GM23248 (cell line): ENCODE measurements around the gene GPN2. TPM values are rescaled to one million over a fixed set of nuclear protein-coding genes. Genes with fewer than 3 reads are reported as not detected.
A peak's percentile ranks its signal among the peaks of the same experiment; 100 is the strongest.

Source experiments
- DNase-seq: peaks from one replicate; pipeline ENCODE4 v3.0.0-alpha.2; 2015
- H2AFZ ChIP-seq: fragments of 200-600 bp; sonication (generic); 2 replicates; pipeline ENCODE4 v1.6.1; 2016; ENCODE audit warnings: antibody characterized with exemption
- H3F3A ChIP-seq: fragments of 200-600 bp; sonication (generic); 2 replicates; pipeline ENCODE4 v1.6.1; 2016; ENCODE audit warnings: mild to moderate bottlenecking, antibody characterized with exemption, mixed run types; ENCODE audit not compliant: insufficient read depth
- H3K27ac ChIP-seq: fragments of 200-600 bp; sonication (generic); 2 replicates; pipeline ENCODE4 v1.5.1; 2016; ENCODE audit warnings: mild to moderate bottlenecking
- H3K27me3 ChIP-seq: fragments of 200-600 bp; sonication (generic); replicated peaks from 2 replicates; pipeline ENCODE4 v1.6.1; 2016; ENCODE audit warnings: mild to moderate bottlenecking; ENCODE audit not compliant: insufficient read depth
- H3K36me3 ChIP-seq: fragments of 200-600 bp; sonication (generic); 2 replicates; pipeline ENCODE4 v1.6.1; 2016; ENCODE audit warnings: low read depth, mild to moderate bottlenecking
- H3K4me1 ChIP-seq: fragments of 200-600 bp; sonication (generic); 2 replicates; pipeline ENCODE4 v1.6.1; 2016; ENCODE audit warnings: mild to moderate bottlenecking; ENCODE audit not compliant: insufficient read depth
- H3K4me2 ChIP-seq: fragments of 200-600 bp; sonication (generic); one replicate; pipeline ENCODE4 v1.6.1; 2016; ENCODE audit warnings: mild to moderate bottlenecking; ENCODE audit not compliant: unreplicated experiment
- H3K4me3 ChIP-seq: fragments of 200-600 bp; sonication (generic); 2 replicates; pipeline ENCODE4 v1.5.1; 2016; ENCODE audit warnings: mild to moderate bottlenecking
- H3K79me2 ChIP-seq: fragments of 200-600 bp; sonication (generic); 2 replicates; pipeline ENCODE4 v1.6.1; 2016; ENCODE audit warnings: mild to moderate bottlenecking; ENCODE audit not compliant: insufficient read depth
- H3K9ac ChIP-seq: fragments of 200-600 bp; sonication (generic); 2 replicates; pipeline ENCODE4 v1.6.1; 2016; ENCODE audit warnings: mild to moderate bottlenecking
- H3K9me2 ChIP-seq: fragments of 200-600 bp; sonication (generic); 2 replicates; pipeline ENCODE4 v1.6.1; 2016; ENCODE audit warnings: mixed run types, mild to moderate bottlenecking, moderate library complexity; ENCODE audit not compliant: insufficient read depth
- H3K9me3 ChIP-seq: fragments of 200-600 bp; sonication (generic); one replicate; pipeline ENCODE4 v1.6.1; 2017; ENCODE audit warnings: low read depth
- H4K20me1 ChIP-seq: fragments of 200-600 bp; sonication (generic); 2 replicates; pipeline ENCODE4 v1.6.0; 2016; ENCODE audit not compliant: insufficient read depth
- EZH2 ChIP-seq: fragments of 200-600 bp; sonication (generic); IDR thresholded peaks from 2 replicates; pipeline ENCODE4 v1.6.1; 2018; ENCODE audit warnings: antibody characterized with exemption, mild to moderate bottlenecking; ENCODE audit not compliant: insufficient read depth, poor library complexity, severe bottlenecking
- EZH2phosphoT487 ChIP-seq: fragments of 200-600 bp; sonication (generic); IDR thresholded peaks from 2 replicates; pipeline ENCODE4 v1.6.1; 2018; ENCODE audit warnings: antibody characterized with exemption, moderate library complexity, mild to moderate bottlenecking, low read depth; ENCODE audit not compliant: insufficient read depth
- WGBS, 2 experiments: methylation state at CpG; one replicate each; pipeline ENCODE4 v1.1.6; 2015 to 2017; ENCODE audit warnings: low lambda C conversion rate in 2 of 2, low coverage in 1 of 2; ENCODE audit errors: missing lambda C conversion rate in 2 of 2; 5-methylcytosine and 5-hydroxymethylcytosine counted together
- in situ Hi-C: fragments of 300-500 bp; cut with MboI; formaldehyde crosslinking; loops from 2 replicates; pipeline ENCODE4 v1.15.0; 2020
- polyA plus RNA-seq: library from polyadenylated mRNA; unstranded; fragments of >200 nt; fragmentation: Nextera tagmentation; extraction: Ambion mirVana; gene quantifications from 2 replicates; pipeline ENCODE4 v1.2.1, GENCODE V29; 2016
- total RNA-seq: library from RNA; depleted of rRNA; stranded (reverse); fragments of >200 nt; shearing (Covaris generic); gene quantifications from 2 replicates; pipeline ENCODE4 v1.2.3, GENCODE V29; 2014

The GPN2 gene
- total and polyA plus RNA-seq, 2 experiments from 2014 or later, result 11.9 to 27.9 TPM

DNA sequence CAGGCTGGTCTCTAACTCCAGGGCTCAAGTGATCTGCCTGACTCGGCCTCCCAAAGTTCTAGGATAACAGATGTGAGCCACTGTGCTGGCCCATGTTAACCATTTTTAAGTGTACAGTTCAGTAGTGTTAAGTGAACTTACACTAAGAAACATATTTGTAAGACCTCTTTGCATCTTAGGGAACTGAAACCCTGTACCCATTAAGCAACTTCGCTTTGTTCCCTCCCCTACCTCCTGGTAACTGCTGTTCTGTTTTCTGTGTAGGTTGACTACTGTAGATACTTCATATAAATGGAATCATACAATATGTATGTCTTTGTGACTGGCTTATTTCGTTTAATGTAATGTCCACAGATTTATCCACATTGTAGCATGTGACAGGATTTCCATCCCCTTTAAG lies 42.4 kb upstream of the GPN2 start:
- Histone ChIP-seq H3K27me3 (no peaks in the 10 kb centered on the region), H3K79me2 (peaks cover 83% of the 10 kb centered on the region), H3K9ac (no peak overlapping the region), H3K36me3 (peaks cover 36% of the 10 kb centered on the region), H3K4me3 (no peak overlapping the region), H3K9me2 (no peaks in the 10 kb centered on the region), H3K27ac (no peak overlapping the region), H3K4me2 (no peak overlapping the region), H3K9me3 (no peaks in the 10 kb centered on the region), H3F3A (no peaks in the 10 kb centered on the region), H4K20me1 (no peaks in the 10 kb centered on the region), H2AFZ (no peak overlapping the region), H3K4me1 (no peaks in the 10 kb centered on the region)
- whole genome bisulfite sequencing, 2 experiments, result 83 to 88% methylated on average over 3 of the region's 3 CpGs
- in situ Hi-C loops, result no loop called here
- TF ChIP-seq EZH2, result no peak
- TF ChIP-seq EZH2phosphoT487, result no peak
- no peak for DNase-seq

DNA sequence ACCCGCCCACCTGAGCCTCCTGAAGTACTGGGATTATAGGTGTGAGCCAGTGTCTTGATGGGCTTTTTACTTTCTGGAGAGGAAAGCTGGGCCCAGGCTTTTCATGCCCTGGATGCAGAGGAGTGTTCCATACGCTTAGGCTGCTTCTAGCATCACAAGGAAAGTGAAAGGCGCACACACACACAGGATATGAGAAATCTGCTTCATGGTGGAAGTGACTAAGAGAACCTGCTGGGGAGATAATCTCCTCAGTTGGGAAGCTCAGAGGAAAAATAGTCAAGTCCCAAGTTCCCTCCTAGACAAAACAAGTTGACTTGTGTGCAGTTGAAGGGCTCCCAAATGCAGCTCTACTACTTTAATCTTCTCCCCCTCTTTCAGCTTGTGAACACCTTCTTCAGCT lies 33.6 kb upstream of the GPN2 start:
- no peaks in the 10 kb centered on the region for H3F3A ChIP-seq
- in situ Hi-C loops, result no loop called here
- H3K9me3 ChIP-seq, result no peaks in the 10 kb centered on the region
- no peaks in the 10 kb centered on the region for H3K9me2 ChIP-seq
- no peak overlapping the region for H3K9ac ChIP-seq
- H3K79me2 ChIP-seq, result peaks cover 67% of the 10 kb centered on the region
- H3K4me1 ChIP-seq, result peaks cover 15% of the 10 kb centered on the region; the same call in 1 of the 2 replicates
- no peak overlapping the region for H3K27ac ChIP-seq
- no peak overlapping the region for H3K4me2 ChIP-seq
- no peak overlapping the region for H2AFZ ChIP-seq
- peak; percentile 46 for DNase-seq
- WGBS, 2 experiments, result 87 to 90% methylated on average over 3 of the region's 3 CpGs
- H4K20me1 ChIP-seq, result no peaks in the 10 kb centered on the region
- no peak overlapping the region; the same call in 1 of the 2 replicates for H3K4me3 ChIP-seq
- H3K27me3 ChIP-seq, result no peaks in the 10 kb centered on the region
- TF ChIP-seq EZH2, result no peak
- TF ChIP-seq EZH2phosphoT487, result no peak
- peaks cover 30% of the 10 kb centered on the region for H3K36me3 ChIP-seq

DNA sequence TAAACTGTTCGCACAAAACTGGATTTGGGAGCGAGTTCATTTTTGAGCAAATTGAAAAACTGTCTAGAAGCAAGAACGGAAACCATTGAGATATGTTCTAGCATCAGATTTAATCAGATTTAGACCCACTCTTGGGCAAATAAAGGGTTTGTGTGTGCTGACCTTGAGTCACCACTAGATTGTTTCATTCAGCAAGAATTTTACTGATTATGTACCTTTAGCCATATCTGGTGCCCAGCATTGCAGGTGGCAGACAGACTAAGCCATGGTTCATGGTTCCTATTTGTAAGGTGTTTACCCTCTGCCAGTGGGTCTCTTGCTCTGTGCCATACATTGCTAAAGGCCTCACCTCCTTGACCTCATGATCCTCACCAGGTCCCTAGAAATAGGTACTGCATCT lies 32.8 kb upstream of the GPN2 start:
- H4K20me1 ChIP-seq, result no peaks in the 10 kb centered on the region
- no peaks in the 10 kb centered on the region for H3K27me3 ChIP-seq
- peaks cover 15% of the 10 kb centered on the region; the same call in 1 of the 2 replicates for H3K4me1 ChIP-seq
- no peaks in the 10 kb centered on the region for H3F3A ChIP-seq
- H3K27ac ChIP-seq, result 0 out of 2 replicates have a peak overlapping the region, but pooled peaks have one; percentile 78
- 79 to 84% methylated on average over 3 of the region's 3 CpGs for WGBS, 2 experiments
- no peaks in the 10 kb centered on the region for H3K9me3 ChIP-seq
- in situ Hi-C loops, result no loop called here
- H3K36me3 ChIP-seq, result peaks cover 24% of the 10 kb centered on the region
- no peak for TF ChIP-seq EZH2
- TF ChIP-seq EZH2phosphoT487, result no peak
- peaks cover 59% of the 10 kb centered on the region for H3K79me2 ChIP-seq
- H2AFZ ChIP-seq, result no peak overlapping the region
- peak; percentile 15 for DNase-seq
- H3K4me3 ChIP-seq, result peak overlapping the region; percentile 88
- no peaks in the 10 kb centered on the region for H3K9me2 ChIP-seq
- H3K9ac ChIP-seq, result peak overlapping the region; percentile 93
- H3K4me2 ChIP-seq, result peak overlapping the region; percentile 99

DNA sequence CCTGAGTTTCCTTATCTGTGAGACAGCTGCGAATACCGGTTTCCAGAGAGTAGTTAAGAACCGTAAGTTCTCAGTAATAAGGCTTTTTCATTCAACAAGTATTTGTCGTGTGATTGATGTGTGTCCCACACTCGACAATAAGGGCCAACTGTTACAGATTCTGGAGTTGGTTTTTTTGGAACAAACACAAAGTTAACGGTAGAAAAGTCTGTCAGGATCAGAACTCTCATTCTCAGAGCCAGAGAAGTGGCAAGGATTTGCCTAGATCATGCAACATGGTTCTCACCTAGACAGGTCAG lies 32.3 kb upstream of the GPN2 start:
- Histone ChIP-seq H3K4me1 (peaks cover 15% of the 10 kb centered on the region; the same call in 1 of the 2 replicates), H3K9ac (peak overlapping the region; percentile 93), H3K27ac (peak overlapping the region; percentile 78), H3K79me2 (peaks cover 54% of the 10 kb centered on the region), H3K36me3 (peaks cover 20% of the 10 kb centered on the region), H3K4me3 (peak overlapping the region; percentile 88), H3K4me2 (peak overlapping the region; percentile 99), H3K27me3 (no peaks in the 10 kb centered on the region), H2AFZ (peak overlapping the region; percentile 97), H4K20me1 (no peaks in the 10 kb centered on the region), H3F3A (no peaks in the 10 kb centered on the region), H3K9me3 (no peaks in the 10 kb centered on the region), H3K9me2 (no peaks in the 10 kb centered on the region)
- no peak for TF ChIP-seq EZH2
- TF ChIP-seq EZH2phosphoT487, result no peak
- in situ Hi-C loops, result no loop called here
- WGBS, 2 experiments, result 10 to 12% methylated on average over 6 of the region's 6 CpGs
- DNase-seq, result peak; percentile 16
